Superior temporal gyrus (tissue), 1 donor: Measurements from ENCODE around the gene ABCB8.
"Not testable (repeated sequence)": the region's sequence is repeated elsewhere in the genome, so short reads cannot be mapped to it uniquely, and the experiment has no call there.

Experiments
- DNase-seq: peaks from one replicate; pipeline ENCODE4 v3.0.0-alpha.2; 2016; ENCODE audit errors: extremely low spot score

ABCB8 gene

GRCh38 chr7:151013733-151014497 lies 14.3 kb upstream of the ABCB8 start:
- peak; percentile 67 for DNase-seq

- DNase-seq: no peak
Observed at GRCh38 chr7:151014950-151015349, 13.3 kb upstream of the ABCB8 start.

GRCh38 chr7:151015967-151016366 lies 12.3 kb upstream of the ABCB8 start:
- no peak for DNase-seq

GRCh38 chr7:151016505-151016904 lies 11.7 kb upstream of the ABCB8 start:
- no peak for DNase-seq

GRCh38 chr7:151016942-151017341 lies 11.3 kb upstream of the ABCB8 start:
- DNase-seq: no peak

GRCh38 chr7:151017370-151017952 lies 10.8 kb upstream of the ABCB8 start:
- no peak for DNase-seq

GRCh38 chr7:151017953-151018420 lies 10.3 kb upstream of the ABCB8 start:
- DNase-seq: no peak

GRCh38 chr7:151018421-151019129 lies 9.7 kb upstream of the ABCB8 start:
- DNase-seq: no peak

- DNase-seq: no peak
Observed at GRCh38 chr7:151019130-151019447, 9.2 kb upstream of the ABCB8 start.

GRCh38 chr7:151020231-151020630 lies 8.0 kb upstream of the ABCB8 start:
- DNase-seq: no peak

GRCh38 chr7:151023232-151023631 lies 5.0 kb upstream of the ABCB8 start:
- no peak for DNase-seq

GRCh38 chr7:151024435-151025056 lies 3.7 kb upstream of the ABCB8 start, which contains the start of gene ATG9B:
ATG9B (minus strand) TSS chr7:151024494; CDS start chr7:151024423, 71 bp downstream.
- no peak for DNase-seq

- no peak for DNase-seq
Observed at GRCh38 chr7:151025924-151026671, 2.2 kb upstream of the ABCB8 start.

- not testable (repeated sequence) for DNase-seq
Observed at GRCh38 chr7:151026771-151027727, 1.2 kb upstream of the ABCB8 start.

GRCh38 chr7:151027728-151028130 lies 521 bp upstream of the ABCB8 start:
- not testable (repeated sequence) for DNase-seq

- DNase-seq: no peak
Observed at GRCh38 chr7:151028948-151029501, 775 bp downstream of the ABCB8 start.

GRCh38 chr7:151031011-151031410 lies 2.8 kb downstream of the ABCB8 start:
- no peak for DNase-seq

- DNase-seq: no peak
Observed at GRCh38 chr7:151032936-151033863, 5.0 kb downstream of the ABCB8 start.

- DNase-seq: no peak
Observed at GRCh38 chr7:151033864-151034249, 5.6 kb downstream of the ABCB8 start.
